NCI-H345 treated with DMSO at 0.1 percent for 48 hours (cell line): ENCODE measurements around the gene CBX3.
"Not testable (repeated sequence)": the region's sequence is repeated elsewhere in the genome, so short reads cannot be mapped to it uniquely, and the experiment has no call there.

Experiments used
- DNase-seq: peaks from one replicate; lab custom pipeline; 2025; ENCODE audit not compliant: unreplicated experiment; lab: John Stamatoyannopoulos, UW

The CBX3 gene

DNA sequence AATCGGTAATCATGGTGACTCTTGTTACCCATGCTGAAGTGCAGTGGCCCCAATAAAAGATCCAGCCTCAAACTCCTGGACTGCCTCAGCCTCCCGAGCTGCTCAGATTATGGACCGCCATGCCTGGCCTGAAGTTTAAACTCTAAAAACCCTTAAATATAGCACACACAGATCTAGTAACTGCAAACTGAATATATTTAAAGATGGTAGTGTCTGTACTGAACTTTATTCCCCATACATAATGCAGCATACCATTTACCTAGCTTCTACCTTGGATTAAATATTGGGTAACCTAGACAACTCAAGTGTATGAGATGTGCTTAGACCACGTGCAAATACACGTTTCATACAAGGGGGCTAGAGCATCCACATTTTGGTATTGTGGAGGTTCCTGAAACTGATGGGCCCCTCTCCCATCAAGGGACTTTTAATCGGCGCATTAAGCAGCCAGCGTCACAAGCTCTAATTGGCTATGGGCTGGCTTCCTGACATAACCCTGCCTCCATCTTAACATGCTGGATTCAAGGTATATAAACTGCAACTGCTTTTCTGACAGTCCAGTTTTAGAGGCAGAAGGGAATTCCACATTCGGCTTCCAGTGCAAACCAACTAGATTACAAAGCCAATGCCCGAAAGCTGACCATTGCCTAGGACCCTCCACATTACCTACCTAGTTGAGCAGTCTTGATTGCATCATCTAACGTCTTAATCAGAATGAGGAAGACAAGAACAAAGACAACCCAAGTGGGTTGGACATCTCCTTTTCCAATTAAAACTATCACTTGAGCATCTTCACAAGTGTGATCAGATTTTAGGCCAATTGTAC, 14.0 kb upstream of the CBX3 start:
- DNase-seq = no peak

DNA sequence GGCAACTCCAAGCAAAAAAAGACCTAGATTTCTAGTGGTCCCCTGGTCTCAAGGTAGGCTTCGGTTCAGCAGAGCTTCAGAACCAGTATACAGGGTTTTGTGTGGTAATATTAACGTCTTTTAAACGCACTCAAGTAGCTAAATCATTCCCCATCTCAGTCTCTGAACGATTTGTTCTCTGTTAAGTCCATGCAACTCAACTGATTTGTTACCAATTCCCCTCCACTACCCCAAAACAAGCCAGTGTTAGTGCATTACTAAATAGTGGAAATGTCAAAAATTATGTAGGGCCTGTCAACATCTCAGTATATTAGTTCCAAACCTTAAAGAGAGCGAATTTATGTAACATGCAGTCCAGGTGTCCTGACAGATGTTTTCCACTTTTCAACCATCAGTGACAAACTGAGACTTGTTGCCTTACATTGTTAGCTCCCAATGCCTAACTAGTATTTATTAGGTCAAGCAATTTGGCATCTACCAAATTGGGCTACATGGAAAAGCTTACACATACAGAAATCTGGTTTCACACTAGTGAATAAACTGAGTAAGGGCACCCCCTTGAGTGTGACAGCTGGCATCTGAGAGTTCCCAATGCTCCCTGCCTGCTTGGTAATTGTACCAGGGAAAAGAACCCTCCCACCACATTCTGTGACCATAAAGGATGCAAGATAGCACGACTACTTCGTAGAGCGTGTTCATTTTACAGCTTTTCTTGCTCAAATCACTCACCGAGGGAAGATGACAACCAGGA, 13.2 kb upstream of the CBX3 start:
- DNase-seq = no peak

DNA sequence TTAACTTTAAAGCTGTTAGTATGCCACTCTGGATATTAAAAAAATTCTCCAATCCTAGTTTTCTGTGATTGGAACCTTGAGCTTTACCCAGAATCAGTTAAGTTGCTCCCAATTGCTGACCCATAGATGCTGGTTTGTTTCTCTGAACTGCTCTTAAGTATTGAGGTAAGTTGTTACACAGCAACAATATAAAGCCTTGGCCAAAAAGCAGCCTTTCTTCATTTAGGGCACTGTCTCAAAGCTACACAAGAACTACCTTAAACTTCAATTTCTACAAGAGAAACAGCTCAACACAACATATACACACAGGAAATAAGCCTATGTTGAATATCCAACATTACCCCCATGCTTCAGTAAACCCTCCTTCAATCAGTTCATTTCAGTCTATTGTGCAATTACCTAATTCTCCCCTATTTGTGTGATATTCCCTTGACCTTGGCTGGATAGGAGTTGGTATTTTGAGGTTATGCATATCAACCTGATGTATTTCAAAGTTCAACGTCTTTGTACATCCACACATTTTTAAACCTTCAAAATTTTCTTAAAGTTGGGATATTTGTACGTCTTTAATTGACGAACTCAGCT, 12.5 kb upstream of the CBX3 start:
- DNase-seq = no peak

DNA sequence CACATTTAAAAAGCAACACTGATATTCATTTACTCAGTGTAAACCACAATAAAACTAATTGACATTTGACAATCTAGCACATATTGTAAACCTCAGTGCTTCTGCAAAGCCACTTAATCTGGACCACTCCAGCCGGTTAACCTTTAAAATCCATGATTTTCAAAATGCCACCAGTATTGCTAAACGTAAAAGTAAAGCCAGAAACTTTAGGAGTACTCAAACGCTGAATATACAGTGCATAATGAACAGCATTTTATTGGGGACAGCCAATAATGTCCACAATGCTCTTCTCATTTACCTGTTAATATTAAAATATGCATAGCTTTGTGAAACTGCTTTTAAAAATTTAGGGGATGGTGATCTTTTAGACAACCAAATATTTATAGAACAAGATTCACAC, 11.8 kb upstream of the CBX3 start:
- no peak for DNase-seq

DNA sequence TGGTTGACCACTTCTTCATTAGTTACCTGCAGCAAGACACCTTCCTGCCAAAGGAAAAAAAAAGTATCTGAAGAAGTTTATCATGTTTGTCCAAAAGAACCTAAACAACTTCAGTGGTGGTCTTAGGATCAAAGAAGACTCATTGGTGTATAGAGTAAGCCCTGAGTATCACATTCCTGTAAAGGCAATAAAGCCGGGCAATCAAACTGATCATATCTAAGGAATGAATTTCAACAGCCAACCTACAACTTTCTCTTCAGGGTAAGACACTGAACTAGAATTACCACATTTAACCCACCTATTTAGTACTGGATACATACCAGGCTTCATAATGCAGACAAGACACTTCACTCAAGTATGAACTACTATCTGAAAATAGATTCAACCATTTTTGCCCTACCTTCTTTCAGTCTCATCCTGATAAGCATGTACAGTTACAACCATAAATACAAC, 11.1 kb upstream of the CBX3 start:
- no peak for DNase-seq

DNA sequence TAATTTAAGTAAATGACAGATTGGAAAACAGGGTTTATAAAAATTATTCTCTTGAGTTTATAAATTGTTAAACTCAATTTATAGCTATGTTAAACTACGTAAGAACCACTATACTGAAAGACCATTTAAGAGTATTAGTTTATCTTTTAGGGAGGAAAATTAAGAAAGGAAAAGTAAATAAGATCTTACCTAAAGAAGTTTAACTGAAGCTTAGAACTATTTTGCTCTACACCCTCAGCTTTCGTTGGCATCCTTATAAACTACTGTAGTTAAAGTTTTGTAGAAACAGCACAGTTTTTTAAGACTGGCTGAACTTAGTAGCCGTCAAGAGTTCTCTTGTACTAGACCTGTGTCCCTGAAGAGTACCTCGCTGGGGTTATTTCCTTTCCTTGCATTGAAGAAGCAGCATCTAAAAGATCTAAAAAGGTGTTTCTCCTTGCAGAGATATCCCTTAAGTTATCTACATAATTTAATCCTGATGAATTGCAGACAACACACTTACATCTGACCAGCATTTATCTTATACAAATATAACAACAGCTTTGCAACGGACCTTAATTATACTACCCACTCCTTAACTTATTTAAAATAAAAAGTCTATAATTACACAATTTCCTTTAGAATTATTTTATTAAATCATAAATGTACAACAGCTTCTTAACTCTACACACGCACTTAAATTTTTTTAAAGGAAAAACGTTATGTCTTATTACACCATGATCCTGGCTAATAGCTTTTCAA, 10.1 kb upstream of the CBX3 start:
- no peak for DNase-seq

DNA sequence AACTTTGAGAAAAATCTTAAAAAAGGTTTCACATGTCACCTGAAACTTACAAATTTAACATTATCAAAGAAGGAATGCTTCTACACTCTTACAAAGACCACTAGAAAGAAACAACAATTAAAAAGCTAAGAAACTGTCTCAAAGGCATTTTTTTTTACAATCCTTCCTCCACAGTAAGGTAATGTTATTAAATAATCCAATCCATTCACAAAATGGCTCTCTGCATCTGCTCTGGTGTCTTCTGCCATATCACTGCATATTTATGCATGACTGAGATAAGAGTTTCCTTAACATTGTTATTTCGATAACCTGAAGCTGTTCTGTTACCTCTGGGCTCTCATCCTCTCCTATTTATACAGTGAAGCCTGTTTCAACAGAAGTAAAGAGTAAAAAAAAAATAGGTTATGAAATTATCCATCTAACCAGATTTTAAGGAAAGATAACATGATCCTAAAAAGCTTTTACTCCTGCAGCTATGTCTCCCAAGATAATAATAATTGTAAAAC, 9.5 kb upstream of the CBX3 start:
- no peak for DNase-seq

DNA sequence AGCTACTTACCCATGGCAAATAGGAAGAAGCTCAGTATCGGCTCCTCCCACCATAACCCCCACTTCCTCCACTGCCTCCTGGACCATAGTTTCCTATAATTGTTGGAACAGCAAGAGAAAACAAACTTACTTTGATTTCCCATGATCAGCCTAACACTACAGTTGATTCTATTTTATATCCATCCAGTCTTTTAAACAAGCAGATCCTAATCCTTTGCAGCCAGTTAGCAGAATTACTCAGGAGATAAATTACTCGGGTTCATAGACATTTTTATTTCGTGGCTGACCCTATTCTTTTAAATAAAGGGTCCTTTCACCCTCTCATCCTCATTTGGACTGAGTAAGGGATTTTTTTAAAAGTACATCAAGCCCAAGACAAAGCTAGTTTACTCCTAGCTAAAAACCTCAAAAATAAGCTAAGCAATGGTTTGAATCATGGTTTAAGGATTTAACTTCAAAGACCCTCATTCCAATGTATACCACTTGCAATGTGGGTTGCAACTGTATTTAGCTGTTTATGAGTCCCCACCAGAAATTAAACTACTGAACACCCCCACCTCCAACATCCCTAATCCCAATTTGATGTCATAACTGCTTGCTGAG, 9.0 kb upstream of the CBX3 start:
- no peak for DNase-seq

DNA sequence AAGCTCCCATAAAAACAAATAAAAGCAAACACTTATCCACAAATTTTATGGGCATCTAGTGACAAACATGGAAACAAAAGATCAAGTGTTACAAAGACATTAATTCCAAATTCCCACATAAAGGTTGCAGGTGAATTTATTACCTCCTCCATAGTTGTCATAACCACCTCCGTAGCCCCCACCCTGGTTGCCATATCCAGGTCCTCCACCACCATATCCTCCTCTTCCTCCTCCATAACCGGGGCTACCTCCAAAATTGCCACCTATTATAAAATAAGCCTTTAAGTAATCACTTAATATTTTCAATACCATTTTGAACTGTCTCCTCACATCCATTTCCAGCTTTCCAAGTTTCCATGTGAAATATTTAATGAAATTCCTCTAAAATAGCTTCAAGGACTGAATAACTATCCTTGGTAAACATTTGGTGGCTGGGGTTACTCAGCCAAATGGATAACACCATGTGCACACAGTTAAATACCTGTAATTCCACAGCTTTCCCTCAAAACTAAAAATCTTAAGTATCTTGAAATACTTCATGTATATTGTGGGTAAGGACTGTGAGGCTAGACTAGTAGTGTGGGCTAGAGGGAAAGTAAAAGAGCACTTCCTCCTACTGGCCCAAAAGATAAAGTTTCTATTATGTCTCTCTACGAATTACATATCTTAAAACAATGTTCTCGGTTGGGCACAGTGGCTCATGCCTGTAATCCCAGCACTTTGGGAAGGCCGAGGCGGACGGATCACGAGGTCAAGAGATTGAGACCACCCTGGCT, 7.9 kb upstream of the CBX3 start:
- DNase-seq = no peak

DNA sequence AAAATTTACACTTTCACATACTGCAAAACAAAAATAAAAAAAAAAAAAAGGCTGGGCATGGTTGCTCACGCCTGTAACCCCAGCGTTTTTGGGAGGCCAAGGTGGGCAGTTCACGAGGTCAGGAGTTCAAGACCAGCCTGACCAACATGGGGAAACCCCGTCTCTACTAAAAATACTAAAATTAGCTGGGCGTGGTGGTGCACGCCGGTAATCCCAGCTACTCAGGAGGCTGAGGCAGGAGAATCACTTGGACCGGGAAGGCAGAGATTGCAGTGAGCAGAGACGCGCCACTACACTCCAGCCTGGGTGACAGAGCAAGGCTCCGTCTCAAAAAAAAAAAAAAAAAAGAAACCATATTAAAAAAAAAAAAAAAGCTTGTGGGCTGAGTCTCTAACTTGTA, 6.8 kb upstream of the CBX3 start:
- not testable (repeated sequence) for DNase-seq

DNA sequence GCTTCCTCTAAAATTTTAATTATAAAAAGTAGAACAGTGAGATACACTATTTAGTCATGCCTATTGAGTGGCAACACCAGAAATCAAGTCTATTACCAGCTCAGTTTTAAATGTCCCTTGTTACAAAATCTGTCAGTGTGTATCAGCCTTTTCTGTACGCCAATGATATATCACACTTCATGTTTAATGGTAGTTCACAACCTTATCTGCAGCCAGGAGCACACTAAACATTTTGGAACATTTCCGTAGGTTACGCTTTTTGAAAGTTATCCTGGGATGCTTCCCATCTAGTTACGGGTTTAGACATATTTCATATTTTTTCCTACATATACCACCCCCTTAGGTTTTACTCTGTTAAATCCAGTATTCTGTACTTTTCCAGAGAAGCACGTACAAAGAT, 6.4 kb upstream of the CBX3 start:
- DNase-seq = no peak

DNA sequence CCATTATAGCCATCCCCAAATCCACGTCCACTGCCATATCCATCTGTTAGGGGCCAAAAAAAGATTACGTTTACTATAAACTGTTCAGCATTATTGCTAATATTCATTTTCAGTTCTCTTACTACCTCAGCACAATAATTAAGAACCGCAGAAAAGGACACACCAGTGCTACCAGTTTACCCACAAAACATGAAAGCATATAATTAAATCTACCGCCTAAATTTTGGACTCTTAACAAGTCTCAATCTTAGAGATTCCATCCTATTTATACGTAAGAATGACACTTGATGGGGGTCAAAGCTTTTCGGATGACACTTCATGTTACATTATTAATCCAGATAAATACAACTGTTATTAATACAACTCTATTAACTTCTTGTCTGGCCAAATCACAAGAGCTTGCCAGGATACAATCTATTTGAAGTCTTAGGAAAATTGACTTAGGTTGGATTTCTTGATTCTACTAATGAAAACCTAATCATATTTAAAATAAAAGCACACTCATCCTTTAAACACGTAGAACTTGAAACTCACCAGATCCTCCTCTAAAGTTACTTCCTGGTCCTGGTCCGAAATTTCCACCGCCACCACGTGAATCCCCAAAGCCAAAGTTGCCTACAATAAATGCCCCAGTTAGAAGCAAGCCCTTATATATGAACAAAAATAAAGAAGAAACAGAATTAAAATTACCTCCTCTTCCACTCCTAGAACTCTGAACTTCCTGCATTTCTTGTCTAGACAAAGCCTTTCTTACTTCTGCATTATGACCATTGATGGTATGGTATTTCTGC, 5.5 kb upstream of the CBX3 start:
- no peak for DNase-seq

DNA sequence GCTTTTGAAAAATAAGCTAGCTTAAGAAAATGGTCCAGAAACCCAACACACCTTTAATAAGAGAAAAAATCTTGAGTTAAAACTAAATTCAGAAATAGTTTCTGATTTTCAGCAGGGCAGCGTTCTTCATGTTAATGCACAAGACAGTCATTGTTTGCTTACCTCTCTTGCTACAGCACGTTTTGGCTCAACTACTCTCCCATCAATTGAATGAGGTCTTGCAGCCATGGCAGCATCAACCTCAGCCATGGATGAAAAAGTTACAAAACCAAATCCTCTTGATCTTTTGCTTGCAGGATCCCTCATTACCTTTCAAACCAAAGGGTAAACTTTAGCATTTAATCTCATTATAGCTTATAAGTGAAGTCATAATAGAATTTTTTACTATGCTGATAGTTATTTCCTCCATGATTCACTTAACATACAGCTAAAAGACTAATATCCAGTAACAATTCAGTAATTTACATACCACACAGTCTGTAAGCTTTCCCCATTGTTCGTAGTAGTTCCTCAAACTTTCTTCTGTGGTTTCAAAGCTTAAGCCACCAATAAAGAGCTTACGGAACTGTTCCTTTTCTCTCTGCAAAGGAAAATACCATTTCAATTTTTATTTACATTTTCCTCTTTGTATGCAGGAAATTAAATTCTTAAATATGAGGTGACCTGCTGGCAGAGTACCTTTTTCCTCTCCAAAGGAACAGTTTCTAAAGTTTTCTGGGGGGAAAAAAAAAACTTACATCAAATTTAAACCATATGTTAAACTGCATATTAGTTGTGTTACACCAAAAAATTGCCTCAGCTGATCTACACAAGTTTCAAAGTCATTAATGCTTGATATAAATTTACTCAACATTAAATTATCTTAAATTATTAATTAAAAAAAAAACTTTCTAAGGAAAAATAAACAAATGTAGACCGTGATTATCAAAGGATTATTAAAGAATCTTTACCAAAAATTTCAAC, 4.1 kb upstream of the CBX3 start:
- no peak for DNase-seq

DNA sequence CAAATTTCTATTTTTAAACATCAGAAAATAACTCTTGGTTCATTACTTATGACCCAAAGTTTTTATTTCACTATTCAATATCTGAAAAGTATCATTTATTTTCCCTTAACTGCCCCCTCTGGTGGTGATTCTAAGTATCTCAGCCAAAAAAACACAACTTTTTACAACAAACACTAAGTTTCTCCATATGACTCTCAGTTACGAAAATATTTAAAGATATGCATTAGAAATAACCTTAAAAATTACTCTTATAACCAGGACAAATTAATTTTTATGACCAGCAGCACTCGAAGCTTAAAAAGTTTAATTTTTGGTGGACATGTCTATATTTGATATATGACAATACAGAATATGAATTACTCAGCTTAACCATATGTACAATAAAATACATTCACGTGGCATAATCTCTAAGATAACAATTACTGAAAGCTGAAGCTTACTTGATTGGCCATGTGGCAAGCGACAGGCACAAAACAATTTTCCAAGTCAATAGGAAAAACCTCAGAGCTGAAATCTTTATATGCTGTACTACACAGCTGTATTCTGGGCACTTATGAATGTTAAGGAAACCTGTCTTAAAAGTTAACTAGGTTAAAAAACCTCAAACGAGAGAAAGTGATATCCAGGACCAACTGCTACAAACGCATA, 3.3 kb upstream of the CBX3 start:
- DNase-seq = no peak

DNA sequence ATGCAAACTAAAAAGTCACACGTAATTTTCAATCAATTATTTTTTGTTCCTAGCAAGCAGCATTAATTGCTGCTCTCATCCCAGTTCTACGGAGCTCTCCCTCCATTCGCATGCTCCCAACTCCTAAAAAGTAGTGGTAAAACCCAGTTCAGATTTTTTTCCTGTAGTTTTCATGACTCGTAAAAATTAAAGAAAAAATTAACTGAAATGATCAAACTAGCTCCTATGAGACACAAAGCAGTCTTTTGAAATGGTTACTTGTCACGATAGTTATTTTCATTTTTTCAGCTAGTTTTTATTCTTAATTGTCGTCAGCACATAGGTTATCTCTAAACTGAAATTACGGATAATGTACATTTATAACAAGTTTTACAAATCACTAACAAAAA, 2.8 kb upstream of the CBX3 start:
- DNase-seq = no peak

DNA sequence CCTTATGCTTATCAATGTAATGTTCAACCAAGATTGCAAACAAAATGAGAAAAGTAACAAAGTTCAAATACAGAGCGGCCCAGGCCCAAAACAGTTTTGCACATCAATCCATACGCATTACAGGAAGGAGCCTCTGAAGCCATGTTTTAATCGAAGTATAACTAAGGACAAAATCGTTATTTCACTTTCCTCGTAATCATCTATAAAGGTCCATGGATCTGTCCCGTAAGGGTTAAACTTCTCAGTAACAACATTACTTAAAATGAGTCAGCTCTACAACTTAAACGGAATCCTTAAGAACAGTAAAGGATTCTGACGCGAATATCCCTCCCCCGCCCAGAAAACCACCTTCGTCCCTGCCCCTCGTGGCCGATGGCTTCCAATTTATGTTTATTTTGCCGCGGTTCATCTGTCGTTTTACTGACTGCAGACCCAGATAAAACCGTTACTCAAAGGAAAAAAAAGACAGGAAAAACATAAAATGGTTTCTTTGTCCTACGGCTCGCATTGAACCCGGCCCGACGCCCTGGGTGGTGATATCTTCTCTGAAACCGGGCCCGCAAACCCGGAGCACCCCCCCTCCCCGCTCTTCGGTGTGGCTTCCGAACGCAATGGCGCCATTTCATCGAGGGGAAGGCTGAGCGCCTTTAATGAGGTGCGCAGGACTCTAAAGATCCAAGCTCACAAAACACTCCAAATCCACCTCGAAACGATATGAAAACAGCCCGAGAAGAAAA, 2.1 kb upstream of the CBX3 start:
- no peak for DNase-seq

DNA sequence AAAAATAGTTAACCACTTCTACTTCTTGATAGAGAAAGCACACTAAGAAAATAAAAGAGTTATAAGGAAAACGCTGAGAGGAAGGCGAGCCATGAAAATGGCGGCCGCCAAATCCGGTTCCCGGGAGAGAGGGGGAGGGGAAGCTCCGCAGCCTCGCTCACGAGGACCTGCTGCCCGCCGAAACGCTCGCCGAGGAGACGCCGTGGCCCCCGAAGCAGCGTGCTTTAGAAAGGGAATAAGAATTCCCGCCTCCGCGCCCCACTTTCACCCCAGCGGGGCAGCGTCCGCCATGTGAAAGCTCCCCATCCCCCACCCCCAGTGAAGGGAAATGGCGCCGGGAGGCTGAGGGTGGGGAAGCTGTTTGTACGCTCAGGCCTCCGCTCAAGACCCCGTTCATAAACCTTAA, 1.5 kb upstream of the CBX3 start:
- peak; percentile 55 for DNase-seq
